Measurements from ENCODE around the gene SLC9A9. TPM values are rescaled to one million over a fixed set of nuclear protein-coding genes. Genes with fewer than 3 reads are reported as not detected.

The SLC9A9 gene
- total and polyA plus RNA-seq, 2 of the 8 experiments (the other 6 are each of a cell fraction or from before 2014, with no cell fraction given) = 0.48 to 1.1 TPM

DNA sequence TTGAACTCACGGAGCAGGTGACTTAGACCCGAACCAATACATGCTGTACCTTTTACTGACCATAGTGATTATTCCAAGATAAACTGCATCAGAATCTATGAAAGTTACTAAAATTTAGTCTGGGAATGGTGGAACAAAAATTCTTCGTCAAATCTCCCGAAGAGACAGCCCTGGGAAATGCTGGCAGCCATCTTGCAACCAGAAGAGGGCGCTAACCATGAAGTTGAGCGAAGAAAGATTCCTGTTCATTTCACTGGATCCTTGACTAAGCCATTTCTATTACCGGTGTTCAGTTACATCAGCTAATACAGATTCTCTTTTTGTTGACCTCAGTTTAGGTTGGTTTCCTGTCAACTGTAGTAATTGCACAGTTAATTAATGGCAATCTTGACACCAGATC is 199.6 kb downstream of the SLC9A9 start:
- Histone ChIP-seq H3K9ac (replicated peaks in 1 of 4; ENCODE audit: extremely low read depth in 1 of 4, low read depth in 3 of 4, low read length in 3 of 4) (no peak overlapping the region), H3K27ac (ENCODE audit: low read depth, low read length) (no peak overlapping the region), H3K4me1 (replicated peaks in 1 of 4; ENCODE audit: control insufficient read depth in 3 of 4, insufficient read depth in 4 of 4, low read length in 3 of 4) (no peaks in the 10 kb centered on the region; a peak in 1 of 7 replicates), H2BK15ac (ENCODE audit: low read length) (no peak overlapping the region), H3K36me3 (ENCODE audit: control insufficient read depth in 2 of 4, insufficient read depth in 4 of 4, low read length in 3 of 4) (no peaks in the 10 kb centered on the region), H2BK20ac (ENCODE audit: low read length) (no peak overlapping the region), H2BK5ac (ENCODE audit: low read depth, low read length) (no peak overlapping the region), H3K23ac (ENCODE audit: insufficient read length) (no peak overlapping the region), H4K8ac (ENCODE audit: extremely low read depth, insufficient read depth, low read length) (no peak overlapping the region), H3K14ac (ENCODE audit: insufficient read length) (no peak overlapping the region), H4K5ac (ENCODE audit: insufficient read length, low read depth, low read length) (no peak overlapping the region), H2AFZ (ENCODE audit: low read length) (no peak overlapping the region), H3K23me2 (ENCODE audit: low read depth, low read length) (no peaks in the 10 kb centered on the region; the same call in 1 of the 2 replicates), H3K79me1 (ENCODE audit: low read depth, low read length) (no peaks in the 10 kb centered on the region), H3K4me2 (ENCODE audit: insufficient read depth in 1 of 2, low read depth in 2 of 2, low read length in 2 of 2) (no peak overlapping the region), H3K56ac (replicated peaks; ENCODE audit: insufficient read length, low read depth, low read length) (no peak overlapping the region), H4K91ac (replicated peaks; ENCODE audit: insufficient read length, low read length) (no peak overlapping the region), H2BK120ac (replicated peaks; ENCODE audit: low read depth, low read length) (no peak overlapping the region), H2BK12ac (ENCODE audit: low read depth, low read length) (no peak overlapping the region), H2AK5ac (ENCODE audit: low read depth, low read length) (no peak overlapping the region), H3K4me3 (ENCODE audit: extremely low read depth in 1 of 4, insufficient read depth in 2 of 4, low read depth in 3 of 4, low read length in 4 of 4) (no peak overlapping the region), H3K9me3 (ENCODE audit: insufficient read depth in 2 of 2, low read depth in 1 of 2, low read length in 1 of 2) (no peaks in the 10 kb centered on the region), H3K18ac (ENCODE audit: extremely low read depth, low read length) (no peak overlapping the region), H3K79me2 (ENCODE audit: control insufficient read depth in 1 of 2, insufficient read depth in 2 of 2, low read length in 2 of 2) (no peaks in the 10 kb centered on the region), H3K4ac (replicated peaks; ENCODE audit: insufficient read length, low read depth, low read length) (no peak overlapping the region), H3K27me3 (replicated peaks in 1 of 4; ENCODE audit: control insufficient read depth in 3 of 4, extremely low read depth in 1 of 4, insufficient read depth in 3 of 4, low read length in 3 of 4) (no peaks in the 10 kb centered on the region), H4K20me1 (replicated peaks in 1 of 2; ENCODE audit: control insufficient read depth in 1 of 2, insufficient read depth in 2 of 2, low read length in 2 of 2) (no peaks in the 10 kb centered on the region)
- 68% methylated on average over 7 of the region's 7 CpGs; no CpG with 5 or more reads in 1 of the 2 experiments for WGBS, 2 experiments (ENCODE audit: extremely low coverage in 1 of 2, insufficient coverage in 1 of 2, insufficient read length in 1 of 2, insufficient replicate concordance in 2 of 2, low coverage in 1 of 2, low lambda C conversion rate in 2 of 2, missing lambda C conversion rate in 1 of 2)
- DNase-seq (ENCODE audit: low read depth in 1 of 2, low spot score in 2 of 2) (peak in 1 of 2 experiments; percentile 54), FAIRE-seq (peak; percentile 86)
- POLR2A ChIA-PET (ENCODE audit: partially characterized antibody) = interaction anchor here (0.8 kb wide), 1 partner anchor 9 kb away, joined by 3 read pairs; no protein-coding TSS in a partner anchor
- CTCF ChIA-PET (ENCODE audit: partially characterized antibody) = interaction anchor here (0.6 to 6.7 kb wide), 28 partner anchors 9 to 568 kb away, joined by 3 to 48 read pairs (median 4); partner anchors contain the start of gene CHST2
- peak; percentile 56 to 69 for TF ChIP-seq RAD21 (IDR thresholded peaks at IDR 0.05 in 1 of 2, conservative IDR thresholded peaks at IDR 0.05 in 1 of 2; ENCODE audit: low read depth in 2 of 2, low read length in 2 of 2)
- TF ChIP-seq, protein P1, sequence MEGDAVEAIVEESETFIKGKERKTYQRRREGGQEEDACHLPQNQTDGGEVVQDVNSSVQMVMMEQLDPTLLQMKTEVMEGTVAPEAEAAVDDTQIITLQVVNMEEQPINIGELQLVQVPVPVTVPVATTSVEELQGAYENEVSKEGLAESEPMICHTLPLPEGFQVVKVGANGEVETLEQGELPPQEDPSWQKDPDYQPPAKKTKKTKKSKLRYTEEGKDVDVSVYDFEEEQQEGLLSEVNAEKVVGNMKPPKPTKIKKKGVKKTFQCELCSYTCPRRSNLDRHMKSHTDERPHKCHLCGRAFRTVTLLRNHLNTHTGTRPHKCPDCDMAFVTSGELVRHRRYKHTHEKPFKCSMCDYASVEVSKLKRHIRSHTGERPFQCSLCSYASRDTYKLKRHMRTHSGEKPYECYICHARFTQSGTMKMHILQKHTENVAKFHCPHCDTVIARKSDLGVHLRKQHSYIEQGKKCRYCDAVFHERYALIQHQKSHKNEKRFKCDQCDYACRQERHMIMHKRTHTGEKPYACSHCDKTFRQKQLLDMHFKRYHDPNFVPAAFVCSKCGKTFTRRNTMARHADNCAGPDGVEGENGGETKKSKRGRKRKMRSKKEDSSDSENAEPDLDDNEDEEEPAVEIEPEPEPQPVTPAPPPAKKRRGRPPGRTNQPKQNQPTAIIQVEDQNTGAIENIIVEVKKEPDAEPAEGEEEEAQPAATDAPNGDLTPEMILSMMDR (IDR thresholded peaks at IDR 0.05; ENCODE audit: control extremely low read depth in 1 of 3, insufficient read depth in 1 of 3, low read depth in 1 of 3, low read length in 3 of 3) = peak; percentile 58 to 80 (median 70)
